GM18508 (cell line): ENCODE data around the gene SSH2.
"Not testable (repeated sequence)": the region's sequence is repeated elsewhere in the genome, so short reads cannot be mapped to it uniquely, and the experiment has no call there.

Experiments used
- ATAC-seq: cut with Tn5 transposase; IDR thresholded peaks from one replicate; pipeline ENCODE4 v1.9.1; 2021; ENCODE audit warnings: moderate number of reproducible peaks; ENCODE audit not compliant: insufficient read depth, unreplicated experiment

Gene SSH2

DNA sequence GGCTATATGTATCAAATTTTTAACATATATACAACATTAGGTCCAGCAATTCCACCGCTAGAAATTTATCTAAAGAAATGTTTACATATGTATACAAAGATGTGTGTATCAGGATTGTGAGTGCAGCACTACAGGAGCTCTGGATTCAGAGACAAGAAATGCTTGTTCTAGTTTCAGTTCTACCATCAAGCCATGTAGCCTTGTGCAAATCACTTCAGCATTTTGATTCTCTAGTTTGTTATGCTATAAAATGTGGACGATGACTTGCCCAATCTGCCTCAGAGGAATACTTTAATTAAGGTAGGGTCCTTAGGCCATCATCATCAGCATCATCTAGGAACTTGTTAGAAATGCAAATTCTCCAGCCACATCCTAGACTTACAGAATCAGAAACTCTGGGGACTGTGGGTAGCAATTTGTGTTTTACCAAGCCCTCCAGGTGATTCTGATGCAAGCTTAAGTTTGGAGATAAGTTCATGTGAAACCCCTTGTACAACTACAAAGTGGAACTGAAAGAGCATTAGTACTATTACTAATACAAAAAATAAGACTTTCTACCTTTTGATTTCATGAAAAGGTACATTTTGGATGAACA lies 176.1 kb downstream of the SSH2 start:
- ATAC-seq = no peak

DNA sequence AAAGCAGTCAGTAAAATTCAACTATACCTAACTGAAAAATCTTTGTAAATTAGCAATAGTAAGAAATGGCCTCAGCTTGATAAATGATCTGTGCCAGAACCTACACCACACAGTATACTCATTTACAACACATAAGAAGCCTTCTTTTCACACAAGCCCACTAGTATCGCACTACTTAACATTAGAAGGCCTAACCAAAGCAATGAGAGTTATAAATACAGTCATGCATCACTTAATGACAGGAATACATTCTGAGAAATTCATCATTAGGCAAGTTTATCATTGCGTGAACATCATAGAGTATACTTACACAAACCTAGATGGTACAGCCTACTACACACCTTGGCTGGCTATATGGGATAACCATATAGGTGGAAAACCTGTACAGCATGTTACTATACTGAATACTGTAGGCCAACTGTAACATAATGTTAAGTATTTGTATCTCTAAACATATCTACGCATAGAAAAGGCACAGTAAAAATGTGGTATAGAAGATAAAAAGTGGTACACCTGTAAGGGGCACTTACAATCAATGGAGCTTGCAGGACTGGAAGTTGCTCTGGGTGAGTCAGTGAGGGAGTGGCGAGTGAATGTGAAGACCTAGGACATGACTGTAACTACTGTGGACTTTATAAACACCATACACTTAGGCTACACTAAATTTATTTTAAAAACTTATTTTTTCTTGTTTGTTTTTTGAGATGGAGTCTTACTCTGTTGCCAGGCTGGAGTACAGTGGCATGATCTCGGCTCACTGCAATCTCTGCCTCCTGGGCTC lies 180.8 kb downstream of the SSH2 start:
- ATAC-seq = no peak

DNA sequence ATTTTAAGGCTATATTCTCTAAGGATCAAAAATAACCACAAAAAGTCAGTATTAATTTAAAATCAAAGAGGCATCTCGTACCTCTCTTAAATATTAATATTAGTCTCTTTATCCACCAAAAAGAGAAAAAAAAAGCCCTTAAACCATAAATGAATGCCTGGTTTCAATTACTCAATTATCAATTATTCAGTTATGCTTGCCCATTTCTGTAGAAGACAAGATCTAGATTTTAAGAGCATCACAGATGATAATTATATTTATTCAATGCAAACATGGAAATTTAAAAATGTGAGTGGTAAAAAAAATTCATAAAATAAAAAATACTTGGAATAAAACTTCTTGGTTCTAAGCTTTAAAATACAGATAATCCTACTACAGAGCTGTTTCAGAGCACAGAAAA lies 181.6 kb downstream of the SSH2 start:
- ATAC-seq = no peak

DNA sequence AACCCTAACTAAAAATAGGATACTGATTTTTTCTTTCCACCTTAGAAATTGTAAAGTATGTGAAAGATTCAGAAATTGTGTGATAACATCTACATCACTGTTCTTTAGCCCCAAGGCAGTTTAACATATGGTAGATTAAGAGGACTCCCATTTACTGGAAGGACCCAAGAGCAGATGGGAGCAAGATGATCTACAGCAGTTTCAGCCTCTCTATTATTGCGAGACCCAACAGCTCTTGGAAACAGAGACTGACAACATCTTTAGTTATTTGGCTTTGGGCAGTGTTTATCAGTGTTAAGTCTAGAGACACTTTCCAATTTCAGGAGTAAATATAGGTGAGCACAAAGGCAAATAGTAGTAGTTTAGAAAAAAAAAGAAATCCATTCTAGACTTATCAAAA lies 182.4 kb downstream of the SSH2 start:
- ATAC-seq = no peak

DNA sequence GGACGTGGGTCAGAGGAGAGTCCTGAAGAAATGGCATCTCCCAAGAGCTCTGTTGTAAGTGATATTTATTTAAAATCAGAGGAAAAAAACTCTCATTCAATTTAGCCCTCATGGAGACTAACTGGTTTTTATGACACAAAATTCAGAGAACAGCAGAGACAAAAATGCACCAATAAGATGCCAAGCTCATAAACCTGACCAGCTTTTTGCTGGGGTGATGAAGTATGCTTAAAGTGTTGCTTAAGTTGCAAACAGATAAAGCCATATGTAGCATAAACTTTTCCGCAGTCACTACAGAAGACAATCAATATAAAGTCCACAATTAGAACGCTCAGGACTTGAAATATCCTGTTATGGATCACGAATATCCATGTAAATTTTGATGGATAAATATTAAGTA lies 183.4 kb downstream of the SSH2 start:
- ATAC-seq = no peak

DNA sequence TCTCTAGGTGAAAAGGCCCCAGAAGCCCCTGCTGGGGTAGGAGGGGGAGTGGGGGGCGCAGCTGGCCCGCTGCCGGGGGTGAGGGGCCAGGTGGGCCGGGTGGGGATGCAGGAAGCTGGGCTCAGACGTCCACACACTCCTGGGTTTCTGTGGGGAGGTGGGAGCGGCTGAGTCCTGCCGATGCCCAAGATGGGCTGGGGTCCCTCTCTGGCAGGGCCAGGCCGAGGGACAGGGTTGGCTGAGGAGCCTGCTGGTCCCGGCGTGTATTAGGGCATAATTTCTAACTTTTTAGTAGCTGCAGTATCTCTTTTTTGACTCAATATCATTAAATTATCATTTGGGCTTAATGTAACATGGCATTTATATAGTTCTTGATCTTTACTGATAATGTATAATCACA lies 185.9 kb downstream of the SSH2 start:
- ATAC-seq = no peak

DNA sequence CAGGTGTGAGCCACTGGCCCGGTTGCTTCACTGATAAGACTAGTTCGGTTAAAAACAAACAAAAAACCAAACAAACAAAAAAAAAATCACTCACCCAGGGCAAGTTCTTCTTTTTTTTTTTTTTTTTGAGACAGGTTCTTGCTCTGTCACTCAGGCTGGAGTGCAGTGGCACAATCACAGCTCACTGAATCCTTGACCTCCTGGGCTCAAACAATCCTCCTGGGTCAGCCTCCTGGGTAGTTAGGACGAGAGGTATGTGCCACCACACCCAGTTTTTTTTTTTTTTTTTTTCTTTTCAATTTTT lies 187.9 kb downstream of the SSH2 start:
- ATAC-seq = no peak

DNA sequence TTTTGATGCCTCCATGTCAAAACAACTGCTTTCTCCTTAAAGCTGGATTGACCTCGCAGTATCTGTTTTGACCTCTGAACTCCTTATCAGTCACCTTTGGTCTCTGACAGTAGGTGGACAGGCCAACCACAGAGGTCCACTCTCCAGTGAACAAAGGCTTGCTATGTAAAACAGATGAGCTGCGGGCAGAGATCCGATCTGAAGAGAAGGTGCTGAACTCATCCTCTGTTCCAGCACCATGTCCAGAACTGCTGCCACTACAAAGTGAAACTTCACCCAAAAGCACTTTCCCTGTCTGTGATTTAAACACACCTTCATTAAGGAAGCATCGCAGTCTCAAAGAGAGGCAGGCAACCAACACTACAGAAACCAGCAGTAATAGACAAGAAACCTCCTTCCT lies 190.0 kb downstream of the SSH2 start:
- no peak for ATAC-seq

DNA sequence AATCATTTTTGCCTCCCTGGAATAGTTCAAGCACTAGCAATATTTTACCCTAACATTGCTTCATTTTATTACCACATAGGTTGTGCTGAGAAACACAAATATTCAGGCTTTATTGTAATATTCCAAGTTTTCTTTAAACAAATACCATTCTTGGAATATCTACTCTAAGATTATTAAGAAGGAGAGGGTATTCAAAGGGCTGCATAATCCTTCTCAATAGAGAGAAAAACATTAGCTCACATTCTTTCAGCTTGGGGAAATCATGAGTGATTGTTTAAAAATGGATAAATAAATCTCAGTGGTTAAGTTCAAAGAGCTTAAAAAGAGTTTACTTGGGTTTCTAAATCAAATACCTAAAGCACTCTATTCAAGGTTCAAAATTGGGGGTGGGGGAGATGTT lies 195.4 kb downstream of the SSH2 start:
- ATAC-seq = no peak

DNA sequence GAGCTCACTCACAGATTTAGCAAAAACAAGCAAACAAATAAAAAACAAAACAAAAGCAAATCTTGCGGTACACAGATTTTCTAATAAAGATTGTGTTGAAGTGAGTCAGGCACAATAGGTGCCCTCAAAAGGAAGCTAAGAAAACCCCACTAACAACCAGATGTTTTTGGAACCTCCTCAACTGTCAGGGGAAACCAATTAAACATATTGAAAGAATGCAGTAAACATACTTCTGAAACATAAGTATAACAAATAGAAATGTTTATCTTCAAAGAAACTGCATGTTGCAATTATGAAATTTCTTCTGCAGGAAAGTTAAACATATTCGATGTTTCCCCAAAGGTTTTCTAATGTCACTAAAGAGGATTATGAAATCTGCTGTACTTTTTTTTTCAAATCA lies 196.9 kb downstream of the SSH2 start:
- no peak for ATAC-seq

DNA sequence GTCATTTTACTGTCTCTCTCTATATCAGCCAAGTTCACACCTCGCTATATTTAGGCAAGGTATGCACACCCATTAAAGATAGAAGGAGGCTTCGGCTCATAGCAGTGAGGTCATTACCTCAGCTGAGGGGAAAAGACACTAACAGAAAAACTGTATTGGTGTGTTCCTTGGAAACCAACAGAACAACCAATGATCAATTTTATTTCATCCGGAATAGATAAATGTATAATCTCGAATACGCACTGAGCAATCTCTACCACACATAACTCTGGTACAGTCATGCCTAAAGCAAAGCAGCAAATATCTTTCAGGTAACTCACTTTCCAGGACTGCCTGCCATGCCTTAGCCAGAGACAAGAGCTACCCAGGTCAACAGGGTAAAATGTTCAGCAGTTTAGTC lies 197.4 kb downstream of the SSH2 start:
- ATAC-seq = no peak

DNA sequence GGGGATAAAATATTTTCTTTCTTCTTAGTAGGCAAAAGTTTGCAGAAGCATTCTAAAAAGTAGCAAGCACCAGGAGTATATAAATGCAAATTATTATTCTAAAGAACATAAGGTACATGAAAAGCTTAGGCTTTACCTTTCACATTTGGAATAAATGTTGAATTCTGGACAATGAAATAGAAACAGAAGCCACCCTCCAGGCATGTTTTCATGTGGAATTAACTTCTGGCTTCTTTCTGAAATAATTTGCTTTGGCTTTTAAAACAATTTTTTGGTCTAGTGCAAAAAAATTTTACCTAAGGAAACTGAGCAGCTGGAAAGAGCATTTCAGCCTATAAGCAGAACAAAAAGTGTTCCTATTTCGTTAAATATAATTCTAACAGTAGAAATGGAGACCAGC lies 197.8 kb downstream of the SSH2 start:
- ATAC-seq = no peak

DNA sequence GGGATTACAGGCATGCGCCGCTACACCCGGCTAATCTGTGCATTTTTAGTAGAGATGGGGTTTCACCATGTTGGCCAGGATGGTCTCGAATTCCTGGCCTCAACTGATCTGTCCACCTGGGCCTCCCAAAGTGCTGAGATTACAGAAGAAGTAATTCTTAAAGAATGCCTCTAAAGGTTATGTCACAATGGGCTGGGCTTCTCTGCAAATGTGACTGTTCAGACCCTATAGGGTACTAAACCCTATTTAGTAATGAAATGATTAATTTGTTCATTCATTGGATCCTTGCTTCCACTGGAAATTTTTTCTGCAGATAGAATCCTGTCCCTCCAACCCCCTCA lies 198.5 kb downstream of the SSH2 start:
- ATAC-seq = no peak

DNA sequence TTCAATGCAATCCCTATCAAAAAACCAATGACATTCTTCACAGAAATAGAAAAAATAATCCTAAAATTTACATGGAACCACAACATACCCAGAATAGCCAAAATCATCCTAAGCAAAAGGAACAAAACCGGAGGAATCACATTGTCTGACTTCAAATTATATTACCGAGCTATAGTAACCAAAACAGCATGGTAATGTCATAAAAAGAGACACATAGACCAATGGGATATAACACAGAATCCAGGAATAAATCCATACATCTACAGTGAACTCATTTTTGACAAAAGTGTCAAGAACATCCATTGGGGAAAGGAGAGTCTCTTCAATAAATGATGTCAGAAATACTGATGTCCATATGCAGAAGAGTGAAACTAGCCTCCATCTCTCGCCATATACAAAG lies 201.5 kb downstream of the SSH2 start:
- ATAC-seq = no peak

DNA sequence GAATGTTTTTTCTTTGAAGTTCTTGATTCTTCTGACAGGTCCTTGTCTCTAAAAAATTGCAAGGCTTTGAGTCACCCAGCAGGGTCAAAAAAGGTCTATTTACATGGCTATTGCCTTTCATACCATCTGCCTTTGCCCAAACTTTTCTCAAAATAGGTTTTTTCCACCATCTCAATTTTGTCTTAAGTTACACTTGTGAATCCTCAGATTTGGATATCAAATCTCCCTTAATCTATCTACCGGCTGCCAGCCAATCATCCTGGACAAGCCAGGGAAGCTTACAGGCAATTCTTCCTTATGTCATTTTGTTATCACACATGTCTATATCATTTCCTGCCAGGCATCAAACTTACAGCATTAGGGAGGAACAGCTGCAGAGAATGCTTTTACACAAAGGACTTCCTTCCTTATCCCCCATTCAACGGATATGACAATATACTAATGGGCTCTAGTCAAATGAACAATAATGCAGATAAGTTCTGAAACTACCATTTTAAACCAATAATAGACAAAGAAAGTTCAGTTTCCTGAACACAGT lies 203.2 kb downstream of the SSH2 start:
- ATAC-seq = no peak

DNA sequence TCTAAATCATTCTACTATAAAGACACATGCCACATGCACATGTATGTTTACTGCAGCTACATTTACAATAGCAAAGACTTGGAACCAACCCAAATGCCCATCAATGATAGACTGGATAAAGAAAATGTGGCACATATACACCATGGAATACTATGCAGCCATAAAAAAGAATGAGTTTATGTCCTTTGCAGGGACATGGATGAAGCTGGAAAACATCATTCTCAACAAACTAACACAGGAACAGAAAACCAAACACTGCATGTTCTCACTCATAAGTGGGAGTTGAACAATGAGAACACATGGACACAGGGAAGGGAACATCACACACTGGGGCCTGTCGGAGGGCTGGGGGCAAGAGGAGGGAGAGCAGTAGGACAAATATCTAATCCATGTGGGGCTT lies 204.6 kb downstream of the SSH2 start:
- ATAC-seq = not testable (repeated sequence)

DNA sequence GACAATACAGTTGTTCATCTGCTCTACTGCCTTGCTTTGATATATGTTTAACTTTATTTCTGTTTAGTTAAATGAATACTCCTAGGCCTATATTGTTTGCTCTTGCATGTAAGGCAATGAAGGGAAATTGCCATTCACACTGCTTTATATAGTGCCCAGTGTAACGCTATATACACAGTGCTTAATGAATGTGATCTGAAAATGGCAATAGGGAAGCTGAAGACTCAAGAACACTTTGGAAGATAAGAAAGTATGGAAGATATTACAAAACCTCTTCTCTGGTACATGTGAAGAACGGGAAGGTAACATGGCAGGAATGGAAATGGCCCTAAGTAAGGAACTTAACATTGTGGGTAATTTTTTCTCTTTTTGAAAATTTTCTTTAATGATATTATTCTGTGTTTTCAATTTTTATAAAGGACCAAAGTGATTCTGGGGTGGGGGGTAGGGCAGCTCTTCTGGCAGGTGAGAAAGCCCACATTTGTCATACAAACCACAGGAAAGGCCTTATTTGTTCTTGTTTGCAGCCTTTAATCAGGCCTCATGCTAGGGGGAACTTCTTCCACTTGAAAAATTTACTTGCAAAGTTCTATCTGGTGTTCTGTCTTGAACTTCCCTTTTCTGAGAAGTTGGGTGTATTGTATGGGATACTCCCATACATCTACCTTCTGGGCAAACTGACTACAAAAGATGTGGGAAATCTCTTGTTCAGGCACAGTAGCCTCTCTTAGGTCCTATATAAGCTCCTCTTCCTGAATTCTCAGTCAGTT lies 206.6 kb downstream of the SSH2 start:
- no peak for ATAC-seq

DNA sequence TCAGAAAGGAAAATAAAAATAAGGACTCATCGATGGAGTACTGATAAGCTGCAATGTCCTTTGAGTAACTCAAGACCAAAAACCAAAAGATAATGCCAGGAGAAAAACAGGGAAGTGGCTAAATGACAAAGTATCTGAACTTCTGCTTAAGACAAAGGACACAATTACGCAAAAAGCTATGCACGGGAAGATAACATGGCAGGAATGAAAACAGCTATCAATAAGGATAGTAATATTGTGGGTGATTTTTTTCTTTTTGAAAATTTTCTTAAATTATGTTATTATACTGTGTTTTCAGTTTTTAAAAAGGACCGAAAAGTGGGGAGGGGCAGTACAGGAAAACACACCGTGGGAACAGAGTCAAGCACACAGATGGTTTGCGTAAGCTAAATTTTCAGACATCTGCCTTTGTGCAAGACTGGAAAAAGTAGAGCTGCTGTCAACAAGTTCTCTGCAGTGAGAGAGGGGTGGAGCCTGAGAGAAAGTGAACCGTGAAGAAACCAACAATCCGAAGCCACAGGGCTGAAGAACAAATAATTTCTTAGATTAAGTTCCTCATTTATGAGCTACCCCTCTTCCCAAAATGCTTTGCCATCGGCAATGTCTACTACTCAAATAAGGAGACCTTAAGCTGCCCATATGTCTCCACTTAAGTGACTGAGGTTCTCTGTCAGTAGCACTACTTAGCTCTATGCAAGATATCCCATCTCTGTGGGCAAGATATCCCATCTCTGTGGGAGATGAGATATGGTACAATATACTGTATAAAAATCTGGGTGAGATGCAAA lies 207.4 kb downstream of the SSH2 start:
- ATAC-seq = peak; percentile 43

DNA sequence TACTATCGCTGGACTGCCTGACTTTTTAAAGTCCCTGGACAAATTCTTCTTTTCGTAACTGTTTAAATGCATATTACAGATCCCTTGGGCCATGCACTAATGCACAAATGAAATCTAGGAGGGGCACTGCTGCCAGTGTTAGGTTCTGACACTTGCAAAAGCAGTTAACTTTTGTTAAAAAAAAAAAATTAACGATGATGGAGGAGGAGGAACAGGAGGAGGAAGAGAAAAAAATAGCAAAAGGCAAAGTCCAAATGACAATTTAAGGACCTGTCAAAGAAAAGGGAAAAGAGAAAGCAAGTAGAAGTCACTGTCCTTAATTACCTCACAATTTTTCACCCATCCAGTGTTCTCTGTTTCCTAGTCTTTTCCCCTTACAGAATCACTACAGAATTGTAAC lies 209.5 kb downstream of the SSH2 start:
- ATAC-seq = no peak

DNA sequence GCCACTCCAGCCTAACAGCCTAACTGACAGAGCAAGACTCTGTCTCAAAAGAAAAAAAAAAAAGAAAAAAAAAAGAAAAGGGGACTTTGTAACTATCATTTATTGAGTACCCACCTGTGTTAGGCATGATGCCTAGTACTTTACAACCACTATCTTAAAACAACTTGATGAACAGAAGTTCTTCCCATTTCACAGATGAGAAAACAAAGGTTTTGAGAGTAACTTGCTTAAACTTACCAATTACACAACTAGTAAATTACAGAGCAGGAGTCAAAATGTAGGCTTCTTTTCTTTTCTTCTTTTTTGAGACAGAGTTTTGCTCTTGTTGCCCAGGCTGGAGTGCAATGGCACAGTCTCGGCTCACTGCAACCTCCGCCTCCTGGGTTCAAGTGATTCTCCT lies 210.6 kb downstream of the SSH2 start:
- ATAC-seq = no peak
